Activated CD4-positive, alpha-beta memory T cell treated with anti-CD3 and anti-CD28 coated beads, Interleukin-2, amount 10 ng/mL, durations not matched to agents 7 days and 5 days (primary cell): ENCODE measurements around the gene ADAM12. TPM values are rescaled to one million over a fixed set of nuclear protein-coding genes. Genes with fewer than 3 reads are reported as not detected.
"Not testable (repeated sequence)": the region's sequence is repeated elsewhere in the genome, so short reads cannot be mapped to it uniquely, and the experiment has no call there.

ENCODE experiments used
- CTCF ChIA-PET: fragments of 350-600 bp; sonication (Branson Sonifier 250); formaldehyde crosslinking; loops from one replicate; lab custom pipeline; 2021; ENCODE audit warnings: antibody characterized with exemption, inconsistent platforms; lab: Charles Lee
- POLR2A ChIA-PET: fragments of 350-600 bp; sonication (Branson Sonifier 250); formaldehyde crosslinking; loops from one replicate; lab custom pipeline; 2021; ENCODE audit warnings: antibody characterized with exemption; lab: Charles Lee
- DNase-seq: peaks from one replicate; pipeline ENCODE4 v3.0.0-alpha.2; 2020
- H3K27ac Mint-ChIP-seq: one replicate; pipeline ENCODE4 v1.8.0; 2021; ENCODE audit warnings: mild to moderate bottlenecking, mixed read lengths
- H3K27me3 Mint-ChIP-seq: one replicate; pipeline ENCODE4 v1.8.0; 2021; ENCODE audit warnings: mixed read lengths
- H3K36me3 Mint-ChIP-seq: one replicate; pipeline ENCODE4 v1.8.0; 2021; ENCODE audit warnings: low read depth, mixed read lengths
- H3K4me1 Mint-ChIP-seq: one replicate; pipeline ENCODE4 v1.8.0; 2021; ENCODE audit warnings: mixed read lengths
- H3K4me3 Mint-ChIP-seq: one replicate; pipeline ENCODE4 v1.8.0; 2021; ENCODE audit warnings: mild to moderate bottlenecking, mixed read lengths
- H3K9me3 Mint-ChIP-seq: one replicate; pipeline ENCODE4 v1.8.0; 2021; ENCODE audit warnings: mixed read lengths
- total RNA-seq, 2 experiments: library from RNA; stranded (reverse); gene quantifications; one replicate each; pipeline ENCODE4 v1.2.3, GENCODE V29; 2021

The ADAM12 gene
- total RNA-seq, 2 experiments from 2014 or later, result 1.2 to 1.3 TPM

DNA sequence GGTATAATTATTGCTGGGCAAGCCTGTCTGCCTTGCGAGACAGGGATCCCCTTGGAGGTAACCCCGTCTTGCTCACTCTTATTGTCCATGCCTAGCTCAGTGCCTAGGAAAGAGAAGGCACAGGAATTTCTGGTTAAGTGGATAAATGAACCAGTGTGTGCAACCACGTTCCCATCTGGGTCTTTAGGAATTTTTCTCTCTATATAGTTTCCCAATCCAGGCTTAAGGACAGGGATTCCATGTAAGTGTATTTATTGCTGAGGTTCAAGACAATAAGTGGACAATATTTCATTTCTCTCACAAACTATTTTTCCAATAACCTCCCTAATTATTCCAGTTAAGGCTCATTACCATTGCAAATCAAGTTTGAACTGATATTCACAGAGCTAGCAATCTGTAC lies 8.9 kb upstream of the ADAM12 start:
- no peak for DNase-seq

DNA sequence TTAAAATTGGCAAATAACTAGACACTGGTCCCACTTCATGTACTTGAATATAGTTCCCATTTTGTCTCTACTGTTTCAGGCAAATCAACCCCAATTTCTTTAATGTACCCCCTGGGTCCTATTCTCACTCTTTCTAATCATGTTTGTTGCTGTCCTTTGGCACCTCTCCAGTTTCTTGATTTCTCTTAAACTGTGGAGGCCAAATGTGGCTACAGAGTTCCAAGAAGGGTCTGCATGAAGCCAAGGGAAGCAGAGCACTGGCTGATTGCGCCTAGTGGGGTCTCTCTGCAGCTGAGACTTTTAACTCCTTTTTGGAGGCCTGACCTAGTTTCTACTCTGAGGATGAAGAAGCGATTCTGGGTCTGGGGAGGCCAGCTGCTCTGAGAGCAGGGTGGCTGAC lies 6.7 kb upstream of the ADAM12 start:
- POLR2A ChIA-PET, result no interaction called here
- H3K4me1 Mint-ChIP-seq, result peaks cover 1% of the 10 kb centered on the region
- no peak for DNase-seq
- H3K36me3 Mint-ChIP-seq, result no peaks in the 10 kb centered on the region
- CTCF ChIA-PET, result no interaction called here
- H3K27me3 Mint-ChIP-seq, result no peaks in the 10 kb centered on the region
- no peak overlapping the region for H3K27ac Mint-ChIP-seq
- peaks cover 15% of the 10 kb centered on the region for H3K9me3 Mint-ChIP-seq
- no peak overlapping the region for H3K4me3 Mint-ChIP-seq

More for the DNA sequence above, 8.9 kb upstream of the ADAM12 start:
- H3K27ac Mint-ChIP-seq, result no peak overlapping the region
- no peaks in the 10 kb centered on the region for H3K27me3 Mint-ChIP-seq
- no peak overlapping the region for H3K4me3 Mint-ChIP-seq
- ChIA-PET CTCF (no interaction called here), POLR2A (no interaction called here)
- H3K4me1 Mint-ChIP-seq, result peaks cover 1% of the 10 kb centered on the region
- H3K36me3 Mint-ChIP-seq, result no peaks in the 10 kb centered on the region
- H3K9me3 Mint-ChIP-seq, result peaks cover 13% of the 10 kb centered on the region

DNA sequence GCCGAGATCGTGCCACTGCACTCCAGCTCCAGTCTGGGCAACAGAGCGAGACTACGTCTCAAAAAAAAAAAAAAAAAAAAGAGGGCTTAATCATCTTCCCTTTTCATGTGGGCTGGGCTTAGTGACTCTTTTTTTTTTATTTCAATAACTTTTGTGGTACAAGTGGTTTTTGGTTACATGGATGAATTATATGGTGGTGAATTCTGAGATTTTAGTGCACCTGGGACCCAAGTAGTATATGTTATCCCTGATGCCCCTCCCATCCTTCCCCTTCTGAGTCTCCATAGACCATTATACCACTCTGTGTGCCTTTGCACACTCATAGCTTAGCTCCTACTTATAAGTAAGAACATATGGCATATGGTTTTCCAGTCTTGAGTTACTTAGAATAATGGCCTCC lies 4.8 kb upstream of the ADAM12 start:
- DNase-seq, result no peak
- Mint-ChIP-seq H3K9me3 (peaks cover 15% of the 10 kb centered on the region), H3K36me3 (no peaks in the 10 kb centered on the region), H3K27ac (no peak overlapping the region), H3K4me3 (no peak overlapping the region), H3K4me1 (no peaks in the 10 kb centered on the region), H3K27me3 (peaks cover 1% of the 10 kb centered on the region)
- CTCF ChIA-PET, result no interaction called here
- POLR2A ChIA-PET, result no interaction called here

DNA sequence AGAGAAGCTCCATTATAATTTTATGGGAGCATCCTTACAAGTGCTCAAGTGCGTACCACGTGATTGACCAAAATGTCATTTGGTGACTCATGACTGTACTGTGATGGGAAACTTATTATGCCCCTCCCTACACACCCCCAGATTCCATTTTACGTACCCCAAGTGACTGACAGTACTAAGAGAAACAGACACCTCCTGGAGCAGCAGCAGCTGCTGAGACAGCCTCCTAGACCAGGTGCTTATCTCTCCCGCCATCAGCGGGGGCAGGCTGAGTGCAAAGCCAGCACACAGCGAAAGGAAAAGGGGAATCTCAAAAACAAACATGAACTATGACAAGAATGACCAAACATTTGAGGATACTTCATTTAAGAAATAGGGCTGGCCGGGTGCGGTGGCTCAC lies 4.2 kb upstream of the ADAM12 start:
- ChIA-PET POLR2A (no interaction called here), CTCF (no interaction called here)
- H3K9me3 Mint-ChIP-seq, result peaks cover 15% of the 10 kb centered on the region
- H3K27ac Mint-ChIP-seq, result no peak overlapping the region
- H3K4me3 Mint-ChIP-seq, result no peak overlapping the region
- DNase-seq, result no peak
- no peaks in the 10 kb centered on the region for H3K36me3 Mint-ChIP-seq
- peaks cover 3% of the 10 kb centered on the region for H3K27me3 Mint-ChIP-seq
- H3K4me1 Mint-ChIP-seq, result no peaks in the 10 kb centered on the region

DNA sequence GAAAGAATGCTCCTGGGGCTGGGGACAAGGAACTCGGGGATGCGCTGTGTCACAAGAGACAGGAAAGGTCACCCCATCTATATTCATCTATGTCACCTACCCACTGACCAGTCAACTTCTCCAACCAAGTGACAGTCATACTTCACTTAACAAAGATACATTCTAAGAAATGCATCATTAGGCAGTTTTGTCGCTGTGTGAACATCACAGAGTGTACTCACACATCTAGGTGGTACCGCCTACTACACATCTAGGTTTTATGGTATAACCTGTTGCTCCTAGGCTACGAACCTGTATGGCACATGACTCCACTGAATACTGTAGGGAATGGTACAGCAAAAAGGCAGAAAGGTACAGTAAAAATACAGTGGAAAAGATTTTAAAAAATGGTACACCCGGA lies 3.8 kb upstream of the ADAM12 start:
- H3K4me3 Mint-ChIP-seq, result no peak overlapping the region
- no peak for DNase-seq

DNA sequence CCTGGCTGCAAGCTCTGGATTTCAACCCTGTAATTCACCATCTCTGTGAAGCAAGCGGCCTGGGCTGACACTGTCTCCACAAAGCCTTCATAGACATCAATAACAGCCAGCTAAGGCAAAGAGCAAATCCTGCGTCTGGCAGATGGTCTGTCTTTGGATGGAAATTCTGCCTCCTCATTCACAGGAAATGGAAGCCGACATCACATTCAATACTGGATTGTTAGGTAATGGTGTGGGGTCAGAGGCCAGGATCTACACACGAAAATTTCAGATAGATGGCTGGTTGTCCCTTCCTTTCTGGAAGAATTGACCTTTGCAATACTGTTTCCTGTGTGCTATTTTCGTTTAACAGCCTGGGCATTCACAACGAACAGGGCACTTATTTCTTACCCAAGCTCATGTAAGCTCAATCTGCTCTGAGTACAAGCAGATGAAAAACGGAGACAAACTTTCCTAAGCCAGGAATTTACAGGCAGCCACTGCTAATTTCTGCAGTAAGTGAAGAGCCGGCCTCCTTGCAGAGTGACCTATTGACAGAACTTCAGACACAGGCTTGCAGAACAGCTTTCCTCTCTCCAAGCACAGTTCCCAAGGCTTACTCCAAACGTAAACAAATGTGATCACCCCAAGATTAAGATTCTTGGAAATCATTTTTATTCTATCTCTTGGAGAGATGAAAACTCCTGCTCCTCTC lies 3.1 kb upstream of the ADAM12 start:
- H3K27ac Mint-ChIP-seq, result no peak overlapping the region
- no peak overlapping the region for H3K4me3 Mint-ChIP-seq
- peaks cover 5% of the 10 kb centered on the region for H3K36me3 Mint-ChIP-seq
- H3K27me3 Mint-ChIP-seq, result peaks cover 14% of the 10 kb centered on the region
- ChIA-PET POLR2A (no interaction called here), CTCF (no interaction called here)
- peaks cover 13% of the 10 kb centered on the region for H3K9me3 Mint-ChIP-seq
- H3K4me1 Mint-ChIP-seq, result peaks cover 2% of the 10 kb centered on the region
- DNase-seq, result no peak

More for the DNA sequence above, 3.8 kb upstream of the ADAM12 start:
- Mint-ChIP-seq H3K4me1 (peaks cover 2% of the 10 kb centered on the region), H3K27me3 (peaks cover 7% of the 10 kb centered on the region), H3K27ac (no peak overlapping the region), H3K9me3 (peaks cover 15% of the 10 kb centered on the region), H3K36me3 (peaks cover 3% of the 10 kb centered on the region)
- ChIA-PET POLR2A (no interaction called here), CTCF (no interaction called here)

DNA sequence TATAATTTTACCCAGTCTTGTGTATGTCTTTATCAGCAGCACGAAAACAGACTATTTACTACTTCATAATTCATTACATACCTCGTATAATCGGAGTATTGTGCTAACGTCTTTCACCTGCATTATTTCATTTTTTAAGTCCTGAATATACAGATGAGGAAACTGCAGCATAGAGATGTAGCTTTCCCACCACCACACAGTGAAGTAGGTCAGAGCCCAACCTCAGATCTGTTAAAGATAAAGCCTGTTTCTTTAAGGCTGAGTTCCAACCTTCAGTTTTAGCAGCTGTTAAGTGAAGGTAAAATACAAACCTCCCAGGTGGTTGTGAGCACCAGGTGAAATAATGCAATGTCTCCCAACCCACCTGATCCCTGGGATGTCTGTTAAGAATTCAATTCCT lies 2.0 kb upstream of the ADAM12 start:
- POLR2A ChIA-PET, result no interaction called here
- CTCF ChIA-PET, result no interaction called here
- H3K4me3 Mint-ChIP-seq, result no peak overlapping the region
- peaks cover 12% of the 10 kb centered on the region for H3K9me3 Mint-ChIP-seq
- DNase-seq, result no peak
- H3K4me1 Mint-ChIP-seq, result peaks cover 2% of the 10 kb centered on the region
- H3K27ac Mint-ChIP-seq, result no peak overlapping the region
- H3K27me3 Mint-ChIP-seq, result peaks cover 17% of the 10 kb centered on the region
- H3K36me3 Mint-ChIP-seq, result peaks cover 5% of the 10 kb centered on the region

DNA sequence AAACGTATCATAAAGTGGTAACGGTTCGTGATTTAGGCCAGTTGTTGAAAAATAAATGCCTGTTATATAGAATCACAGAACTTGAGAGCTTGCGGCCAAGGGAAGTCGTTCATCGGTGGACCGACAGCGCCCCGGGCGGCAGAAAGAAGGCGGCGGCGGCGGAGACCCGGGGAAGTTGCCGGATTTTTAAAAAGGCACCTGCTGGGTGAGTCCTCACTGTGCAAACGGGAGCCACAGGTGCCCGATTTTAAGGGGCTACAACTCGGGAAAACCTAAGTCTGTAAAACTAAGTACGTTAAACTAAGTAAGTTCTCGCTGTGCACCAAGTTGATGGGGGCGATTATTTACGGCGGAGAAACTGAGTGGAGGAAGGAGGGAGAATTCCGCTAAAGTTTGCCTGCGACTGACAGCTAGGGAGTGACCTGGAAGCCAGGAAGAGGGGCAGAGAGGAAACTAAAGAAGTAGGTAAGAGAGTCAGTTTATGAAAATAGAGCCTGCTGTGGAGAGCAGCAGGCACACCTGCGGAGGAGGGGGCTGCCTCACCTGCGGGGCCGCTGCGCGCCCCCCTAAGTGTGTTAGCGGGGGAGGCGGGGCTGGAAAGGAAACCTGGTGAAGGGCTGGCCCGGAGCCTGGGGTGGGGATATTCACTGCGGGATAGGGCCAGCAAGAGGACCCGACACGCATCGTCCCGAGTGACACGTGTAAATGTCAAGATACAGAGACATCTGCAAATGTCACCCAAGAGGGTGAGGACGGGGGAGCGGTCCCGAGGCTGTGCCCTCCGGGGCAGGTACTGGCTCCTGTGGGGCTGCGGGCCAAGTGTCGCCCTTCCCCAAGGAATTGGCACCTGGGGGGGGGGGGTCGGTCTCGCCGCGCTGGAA lies 996 bp downstream of the ADAM12 start:
- Mint-ChIP-seq H3K27me3 (peaks cover 17% of the 10 kb centered on the region), H3K27ac (peak overlapping the region; percentile 14), H3K4me1 (peaks cover 2% of the 10 kb centered on the region), H3K9me3 (peaks cover 6% of the 10 kb centered on the region), H3K4me3 (peak overlapping the region; percentile 43), H3K36me3 (peaks cover 5% of the 10 kb centered on the region)
- ChIA-PET CTCF (no interaction called here), POLR2A (no interaction called here)
- peak; percentile 19 for DNase-seq

DNA sequence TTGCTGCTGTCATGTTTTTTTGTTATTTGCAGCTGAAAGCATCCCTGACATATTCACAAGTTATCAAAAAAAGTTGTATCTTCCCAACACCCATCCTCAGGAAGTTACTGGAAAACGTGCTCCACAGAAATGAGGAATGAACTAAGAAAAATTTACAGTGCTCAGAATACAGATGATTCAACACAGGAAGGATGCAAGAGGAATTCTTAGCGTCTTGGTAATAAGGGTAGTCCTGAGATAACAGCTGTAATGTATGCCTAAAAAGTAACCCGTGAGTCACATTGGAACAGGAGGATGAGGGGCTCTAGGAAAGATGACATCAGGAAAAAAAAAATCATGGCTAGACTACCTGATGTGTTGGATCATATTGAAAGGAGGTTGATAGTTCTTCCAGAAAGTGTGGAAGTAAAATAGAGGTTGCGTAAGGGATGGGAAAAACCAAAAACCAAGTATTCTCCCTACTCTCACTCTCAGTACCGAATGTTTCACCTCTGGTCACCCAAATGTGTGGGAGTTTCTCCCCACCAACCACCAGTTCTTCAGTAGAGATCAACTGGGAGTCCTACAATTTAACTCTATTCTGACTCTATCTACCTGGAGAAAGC lies 3.9 kb downstream of the ADAM12 start:
- POLR2A ChIA-PET, result no interaction called here
- H3K36me3 Mint-ChIP-seq, result peaks cover 5% of the 10 kb centered on the region
- DNase-seq, result no peak
- H3K4me1 Mint-ChIP-seq, result peaks cover 2% of the 10 kb centered on the region
- H3K27ac Mint-ChIP-seq, result no peak overlapping the region
- CTCF ChIA-PET, result no interaction called here
- peaks cover 17% of the 10 kb centered on the region for H3K27me3 Mint-ChIP-seq
- no peak overlapping the region for H3K4me3 Mint-ChIP-seq
- peaks cover 6% of the 10 kb centered on the region for H3K9me3 Mint-ChIP-seq

DNA sequence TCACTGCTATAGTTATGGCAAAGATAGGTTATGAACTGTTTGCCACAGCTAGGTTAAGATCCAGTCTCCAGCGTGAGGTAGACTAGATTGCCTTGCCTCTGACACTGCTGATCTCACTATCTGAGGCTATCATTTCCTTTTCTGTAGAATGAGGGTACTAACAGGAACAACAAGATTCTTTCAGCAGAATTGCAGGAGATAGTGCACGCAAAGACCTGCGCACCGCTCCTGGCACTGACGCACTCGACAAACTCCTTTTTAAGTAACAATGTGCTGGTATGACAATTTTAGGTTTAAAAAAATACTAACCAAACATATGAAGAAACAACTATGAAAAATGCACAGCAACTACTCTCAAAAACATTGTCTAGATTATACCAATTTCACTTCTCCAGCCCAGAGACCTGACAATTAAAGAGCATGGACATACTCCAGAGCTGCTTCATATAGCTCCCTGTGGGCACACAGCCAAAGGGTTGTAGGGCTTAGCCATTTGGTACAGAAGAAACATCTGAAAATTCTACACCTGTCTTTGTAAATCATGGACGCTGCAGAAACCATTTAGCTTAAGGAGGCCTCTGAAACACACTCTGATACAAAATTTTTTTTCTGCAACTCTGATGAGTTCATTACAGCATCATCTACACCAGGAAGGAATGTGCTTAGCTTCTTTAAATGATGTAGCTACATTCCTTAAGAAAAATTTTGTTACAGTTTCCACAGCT lies 7.8 kb downstream of the ADAM12 start:
- no peak for DNase-seq
- Mint-ChIP-seq H3K27me3 (no peaks in the 10 kb centered on the region), H3K4me1 (no peaks in the 10 kb centered on the region), H3K4me3 (no peak overlapping the region), H3K36me3 (no peaks in the 10 kb centered on the region), H3K27ac (no peak overlapping the region), H3K9me3 (peaks cover 8% of the 10 kb centered on the region)
- CTCF ChIA-PET, result no interaction called here
- POLR2A ChIA-PET, result no interaction called here

DNA sequence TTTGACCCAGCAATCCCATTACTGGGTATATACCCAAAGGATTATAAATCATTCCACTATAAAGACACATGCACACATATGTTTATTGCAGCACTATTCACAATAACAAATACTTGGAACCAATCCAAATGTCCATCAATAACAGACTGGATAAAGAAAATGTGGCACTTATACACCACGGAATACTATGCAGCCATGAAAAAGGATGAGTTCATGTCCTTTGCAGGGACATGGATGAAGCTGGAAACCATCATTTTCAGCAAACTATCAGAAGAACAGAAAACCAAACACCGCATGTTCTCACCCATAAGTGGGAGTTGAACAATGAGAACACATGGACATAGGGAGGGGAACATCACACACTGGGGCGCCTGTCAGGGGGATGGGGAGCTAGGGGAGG lies 9.1 kb downstream of the ADAM12 start:
- H3K4me3 Mint-ChIP-seq, POLR2A ChIA-PET, H3K9me3 Mint-ChIP-seq, H3K36me3 Mint-ChIP-seq, H3K27me3 Mint-ChIP-seq, DNase-seq, CTCF ChIA-PET, H3K27ac Mint-ChIP-seq, H3K4me1 Mint-ChIP-seq: not testable (repeated sequence)

DNA sequence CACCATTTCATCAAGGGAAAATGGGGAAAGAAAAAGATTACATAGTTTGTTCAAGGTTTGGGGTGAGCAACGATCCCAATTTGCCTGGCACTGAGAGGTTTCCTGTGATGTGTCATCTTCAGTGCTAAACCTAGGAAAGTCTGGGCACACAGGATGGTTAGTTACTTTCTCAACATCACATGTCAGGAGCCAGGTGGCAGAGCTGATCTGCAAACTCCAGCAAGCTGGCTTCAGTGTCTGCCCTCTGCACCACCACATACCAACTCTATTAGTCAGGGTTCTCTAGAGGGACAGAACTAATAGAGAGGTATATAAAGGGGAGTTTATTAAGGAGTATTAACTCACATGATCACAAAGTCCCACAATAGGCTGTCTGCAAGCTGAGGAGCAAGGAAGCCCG lies 11.3 kb downstream of the ADAM12 start:
- ChIA-PET POLR2A (no interaction called here), CTCF (no interaction called here)
- no peaks in the 10 kb centered on the region for H3K36me3 Mint-ChIP-seq
- peaks cover 8% of the 10 kb centered on the region for H3K9me3 Mint-ChIP-seq
- H3K27ac Mint-ChIP-seq, result no peak overlapping the region
- H3K4me3 Mint-ChIP-seq, result no peak overlapping the region
- DNase-seq, result no peak
- H3K4me1 Mint-ChIP-seq, result no peaks in the 10 kb centered on the region
- no peaks in the 10 kb centered on the region for H3K27me3 Mint-ChIP-seq
